ENCODE data around the gene RAP1GAP2.
"Not testable (repeated sequence)": the region's sequence is repeated elsewhere in the genome, so short reads cannot be mapped to it uniquely, and the experiment has no call there.

Gene RAP1GAP2

DNA sequence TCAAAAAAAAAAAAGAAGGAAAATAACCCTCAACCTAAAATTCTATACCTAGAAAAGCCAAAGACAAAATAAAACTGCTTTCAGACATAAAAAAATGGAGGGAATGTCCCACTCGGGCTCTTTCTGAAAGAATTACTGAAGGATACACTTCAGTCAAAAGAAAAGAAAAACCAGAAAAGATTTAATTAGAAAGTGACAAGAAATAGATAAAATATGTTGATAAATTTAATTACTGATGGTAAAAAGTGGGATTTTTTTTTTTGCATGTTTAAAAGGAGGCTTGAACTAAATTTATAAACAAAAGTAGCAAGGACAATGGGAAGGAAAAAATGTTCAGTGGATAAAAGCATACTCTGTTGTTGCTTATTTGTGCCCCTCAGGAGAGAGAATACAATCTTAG, 178.1 kb downstream of the RAP1GAP2 start:
- ATAC-seq: no peak

DNA sequence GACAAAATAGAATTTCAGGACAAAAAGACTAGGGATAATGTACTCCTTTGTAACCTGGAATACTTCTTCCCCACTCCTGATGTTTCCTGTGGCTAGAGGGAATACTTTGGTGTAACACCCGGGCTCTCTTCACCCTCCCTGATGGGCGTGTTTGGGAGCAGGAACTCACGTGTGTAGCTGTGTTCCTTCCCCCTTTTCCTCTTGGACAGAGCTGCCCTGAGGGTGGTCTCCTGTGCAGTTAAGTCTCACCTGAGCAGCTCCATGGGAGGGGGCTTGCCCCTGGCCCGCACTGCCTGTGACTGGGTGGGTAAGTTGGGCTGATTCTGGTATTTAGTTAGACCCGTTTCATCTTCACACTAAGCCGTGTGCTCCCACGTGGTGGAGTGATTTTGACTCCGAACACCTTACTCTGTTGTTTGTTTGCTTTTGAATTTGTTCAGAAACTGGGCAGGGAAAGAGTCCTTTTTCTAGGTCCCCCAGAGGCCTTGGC, 179.3 kb downstream of the RAP1GAP2 start:
- no peak for ATAC-seq

DNA sequence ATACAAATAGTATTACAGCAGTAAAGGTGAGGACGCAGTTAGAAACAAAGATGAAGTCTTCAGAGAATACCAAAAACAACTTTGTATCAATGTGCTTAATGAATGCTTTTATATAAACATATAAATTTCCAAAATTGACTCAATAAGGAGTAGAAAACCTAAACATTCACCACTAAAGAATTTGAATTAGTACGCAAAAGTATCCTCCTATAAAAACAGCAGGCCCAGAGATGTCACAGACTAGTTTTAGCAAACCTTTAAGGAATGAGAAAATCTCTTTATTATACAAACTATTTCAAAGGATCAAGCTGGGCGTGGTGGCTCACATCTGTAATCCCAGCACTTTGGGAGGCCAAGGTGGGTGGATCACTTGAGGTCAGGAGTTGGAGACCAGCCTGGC, 180.9 kb downstream of the RAP1GAP2 start:
- ATAC-seq: no peak

DNA sequence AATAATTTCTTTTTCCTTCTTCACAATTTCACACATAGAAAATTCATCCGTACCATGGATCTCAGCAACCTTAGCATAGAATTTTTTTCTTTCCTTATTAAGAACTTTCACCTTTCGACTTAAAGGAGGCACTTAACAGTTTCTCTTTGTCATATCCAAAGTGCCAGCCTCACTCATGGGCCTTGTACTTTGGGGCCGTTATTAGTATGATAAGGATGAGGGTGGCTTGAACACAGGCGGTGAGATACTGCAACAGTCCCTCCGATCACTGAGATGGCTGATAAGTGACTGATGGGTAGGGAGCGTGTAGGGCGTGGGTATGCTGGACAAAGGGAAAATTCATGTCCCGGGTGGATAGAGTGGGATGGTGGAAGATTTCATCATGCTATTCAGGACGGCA, 181.9 kb downstream of the RAP1GAP2 start:
- no peak for ATAC-seq

DNA sequence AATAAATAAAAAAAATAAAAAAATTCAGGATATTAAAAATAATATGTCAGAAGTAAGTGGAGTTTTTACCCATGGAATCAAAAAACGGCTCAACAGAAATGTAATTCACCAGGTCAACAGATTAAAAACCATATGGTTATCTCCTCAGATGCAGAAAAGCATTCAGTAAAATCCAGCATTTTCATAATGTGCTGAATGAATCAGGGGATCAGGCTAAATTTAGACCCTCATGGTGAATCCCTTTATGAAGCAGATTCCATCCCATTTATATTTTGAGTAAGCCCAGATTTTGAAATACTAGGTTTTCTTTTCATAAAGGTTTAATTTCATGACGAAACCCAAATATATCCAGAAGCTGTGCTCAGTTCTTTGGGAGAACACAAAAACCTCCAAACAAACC, 182.8 kb downstream of the RAP1GAP2 start:
- ATAC-seq: no peak

DNA sequence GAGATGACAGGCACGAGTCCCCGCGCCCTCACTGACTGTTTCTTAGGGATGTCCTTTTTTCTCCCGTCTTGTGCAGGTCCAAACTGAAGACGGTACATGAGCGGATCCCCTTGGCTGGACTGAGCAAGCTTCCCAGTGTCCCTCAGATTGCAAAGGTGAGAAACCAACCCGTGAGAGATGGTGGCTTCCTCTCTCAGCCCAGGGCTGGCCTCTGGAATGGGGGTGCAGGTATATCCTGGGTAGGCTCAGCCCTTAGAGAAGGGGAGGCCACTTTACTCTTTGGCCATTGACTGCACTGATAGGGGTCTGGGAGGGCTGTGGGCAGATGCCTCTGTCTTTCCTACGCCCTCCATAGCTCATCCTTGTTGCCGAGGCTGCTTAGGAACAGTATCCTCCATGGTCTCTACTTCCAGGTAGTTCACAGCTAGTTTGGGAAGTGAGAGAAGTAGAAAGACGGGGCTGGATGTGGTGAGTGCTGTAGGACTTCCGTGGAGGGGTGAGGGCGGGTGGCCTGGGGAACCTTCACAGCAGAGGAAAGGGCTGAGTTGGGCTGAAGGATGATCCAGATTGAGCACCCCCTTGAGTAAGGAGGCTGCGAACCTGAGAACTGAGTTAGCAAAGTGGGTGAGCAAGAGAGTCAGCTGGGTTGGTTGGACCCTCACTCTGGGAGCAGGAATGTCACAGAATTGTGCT, 184.1 kb downstream of the RAP1GAP2 start:
- ATAC-seq: no peak

DNA sequence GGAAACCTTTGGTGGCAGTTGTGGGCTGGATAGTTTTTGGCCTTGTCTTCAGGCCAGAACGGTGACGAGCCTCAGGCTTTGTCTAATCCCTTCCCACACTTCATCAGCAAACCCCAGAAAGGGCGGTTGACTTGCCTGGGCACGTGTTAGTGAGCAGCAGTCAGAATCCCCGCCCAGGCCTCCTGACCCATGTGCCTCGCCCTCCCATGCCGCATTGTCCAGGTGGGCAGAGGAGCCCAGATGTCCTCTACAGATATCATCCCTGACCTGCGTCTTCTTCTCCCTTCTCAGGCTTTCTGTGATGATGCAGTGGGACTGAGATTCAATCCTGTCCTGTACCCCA, 184.6 kb downstream of the RAP1GAP2 start:
- no peak for ATAC-seq

DNA sequence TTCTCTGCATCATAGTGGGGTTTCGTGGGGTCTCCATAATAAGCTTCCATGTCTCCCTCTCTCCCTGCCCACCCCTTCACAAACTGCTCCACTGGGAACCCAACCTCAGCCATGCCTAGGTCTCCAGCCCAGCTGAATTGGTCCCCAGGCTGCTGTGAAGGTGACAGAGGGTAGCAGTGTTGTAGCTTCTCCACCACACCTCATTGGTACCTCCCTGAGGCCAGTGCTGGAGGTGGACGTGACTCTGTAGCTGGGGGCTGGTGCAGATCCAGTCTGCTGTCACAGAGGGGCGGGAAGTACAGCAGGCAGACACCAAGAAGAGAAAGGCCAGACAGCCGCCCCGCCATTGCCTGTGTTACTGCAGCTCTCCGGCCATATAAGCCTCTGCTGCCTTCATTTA, 185.1 kb downstream of the RAP1GAP2 start:
- no peak for ATAC-seq

DNA sequence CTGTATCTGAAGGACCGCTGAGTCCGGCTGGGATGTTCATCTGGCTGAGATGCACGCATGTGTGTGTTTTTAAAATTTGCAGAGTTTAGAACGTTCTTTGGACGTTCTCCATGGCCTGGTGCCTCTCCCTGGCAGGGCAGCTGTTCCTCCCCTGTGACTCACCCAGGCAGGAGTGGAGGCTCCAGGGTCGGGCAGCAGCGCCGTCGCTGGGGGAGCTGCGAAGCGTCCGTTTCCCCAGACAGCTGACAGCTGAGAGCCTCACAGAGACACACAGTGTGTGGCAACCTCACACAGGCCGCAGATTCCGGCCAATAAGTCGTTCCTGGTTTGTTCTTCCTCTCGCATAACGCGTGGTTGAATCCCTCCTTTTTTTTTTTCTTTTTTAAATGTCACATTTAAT, 186.6 kb downstream of the RAP1GAP2 start:
- ATAC-seq: no peak

DNA sequence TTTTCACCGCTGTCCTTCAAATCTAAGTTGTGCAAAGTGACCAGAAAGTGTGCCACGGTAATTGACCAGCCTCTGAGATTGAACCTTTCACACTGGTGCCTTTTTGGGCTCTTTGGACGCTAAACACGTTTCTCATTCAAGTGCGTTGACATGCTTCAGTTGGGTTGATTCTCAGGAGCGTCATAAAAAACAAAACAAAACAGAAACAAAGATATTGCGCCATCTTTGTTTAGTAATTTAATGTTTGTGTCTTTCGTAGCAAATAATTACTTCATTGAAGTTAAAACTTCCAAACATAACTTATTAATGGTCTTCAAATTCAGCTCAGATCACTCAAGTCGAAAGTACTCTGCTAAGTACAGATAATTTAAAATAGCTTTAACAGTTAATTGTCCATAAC, 187.0 kb downstream of the RAP1GAP2 start:
- no peak for ATAC-seq

DNA sequence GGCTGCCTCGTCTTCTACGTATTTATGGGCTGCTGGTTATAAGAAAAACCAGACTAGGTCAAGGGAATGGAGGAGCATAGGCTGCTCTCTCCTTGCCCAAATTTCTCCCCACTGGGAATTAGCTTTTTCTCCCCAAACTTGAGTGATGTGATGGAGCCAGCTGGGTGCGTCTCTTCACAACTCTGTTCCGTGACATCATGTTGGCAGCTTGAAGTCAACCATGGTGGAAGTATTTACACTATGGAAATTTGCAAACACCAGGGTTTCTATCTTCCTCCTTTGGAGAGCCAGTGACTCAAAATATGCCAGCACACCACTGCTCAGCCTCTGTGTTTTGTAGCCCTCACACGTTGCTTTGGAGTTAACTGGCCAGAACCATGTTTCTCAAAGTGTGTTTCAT, 189.1 kb downstream of the RAP1GAP2 start:
- ATAC-seq: no peak

DNA sequence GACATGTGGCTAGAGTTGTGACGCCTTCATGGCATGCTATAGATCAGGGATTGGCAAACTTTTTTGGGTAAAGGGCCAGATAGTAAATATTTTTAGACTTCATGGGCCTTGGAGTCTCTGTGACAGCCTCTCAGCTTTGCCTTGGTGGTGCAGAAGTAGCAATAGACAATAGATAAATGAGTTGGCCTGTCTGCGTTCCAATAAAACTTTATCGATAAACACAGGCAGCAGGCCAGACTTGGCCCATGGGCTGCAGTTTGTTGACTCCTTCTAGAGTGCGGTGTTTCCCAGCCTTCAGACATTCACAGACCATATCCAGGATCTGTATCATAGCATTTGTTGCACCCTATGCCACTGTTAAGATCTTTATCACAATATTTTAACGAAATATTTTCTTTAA, 190.7 kb downstream of the RAP1GAP2 start:
- ATAC-seq: no peak

DNA sequence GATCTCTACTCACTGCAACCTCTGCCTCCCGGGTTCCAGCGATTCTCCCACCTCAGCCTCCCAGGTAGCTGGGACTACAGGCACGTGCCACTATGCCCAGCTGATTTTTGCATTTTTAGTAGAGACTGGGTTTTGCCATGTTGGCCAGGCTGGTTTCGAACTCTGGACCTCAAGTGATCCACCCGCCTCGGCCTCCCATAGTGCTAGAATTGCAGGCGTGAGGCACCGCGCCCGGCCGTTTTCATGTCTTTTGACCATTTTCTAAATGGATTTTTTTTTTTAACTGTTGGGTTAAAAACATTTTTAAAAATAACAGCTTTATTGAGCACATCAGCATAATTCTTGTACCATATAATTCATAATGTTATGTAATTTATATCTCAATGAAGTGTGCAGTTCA, 193.2 kb downstream of the RAP1GAP2 start:
- not testable (repeated sequence) for ATAC-seq

DNA sequence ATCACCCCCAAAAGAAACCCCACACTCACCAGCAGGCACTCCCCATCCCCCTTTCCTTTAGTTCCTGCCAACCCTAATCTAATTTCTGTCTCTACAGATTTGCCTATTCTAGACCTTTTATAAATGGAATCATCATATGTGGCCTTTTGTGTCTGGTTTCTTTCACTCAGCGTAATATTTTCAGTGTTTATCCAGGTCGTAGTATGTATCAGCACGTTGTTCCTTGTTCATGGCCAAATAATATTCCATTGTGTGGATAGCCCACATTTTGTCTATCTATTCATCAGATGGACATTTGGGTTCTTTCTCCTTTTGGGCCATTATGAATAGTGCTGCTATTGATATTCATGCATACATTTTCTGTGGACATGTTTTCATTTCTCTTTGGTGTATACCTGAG, 193.6 kb downstream of the RAP1GAP2 start:
- no peak for ATAC-seq

DNA sequence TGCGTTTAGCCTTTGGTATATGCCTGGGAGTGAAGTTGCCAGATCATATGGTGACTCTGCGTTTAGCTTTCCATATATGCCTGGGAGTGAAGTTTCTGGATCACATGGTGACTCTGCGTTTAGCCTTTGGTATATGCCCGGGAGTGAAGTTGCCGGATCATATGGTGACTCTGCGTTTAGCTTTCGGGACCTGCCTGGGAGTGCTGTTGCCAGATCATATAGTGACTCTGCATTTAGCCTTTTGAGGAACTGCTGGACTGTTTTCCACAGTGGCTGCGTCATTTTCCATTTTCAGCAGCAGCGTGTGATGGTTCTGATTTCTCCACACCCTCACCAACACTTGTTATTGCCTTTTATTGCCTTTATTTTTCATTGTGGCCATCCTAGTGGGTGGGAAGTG, 194.2 kb downstream of the RAP1GAP2 start:
- ATAC-seq: no peak

DNA sequence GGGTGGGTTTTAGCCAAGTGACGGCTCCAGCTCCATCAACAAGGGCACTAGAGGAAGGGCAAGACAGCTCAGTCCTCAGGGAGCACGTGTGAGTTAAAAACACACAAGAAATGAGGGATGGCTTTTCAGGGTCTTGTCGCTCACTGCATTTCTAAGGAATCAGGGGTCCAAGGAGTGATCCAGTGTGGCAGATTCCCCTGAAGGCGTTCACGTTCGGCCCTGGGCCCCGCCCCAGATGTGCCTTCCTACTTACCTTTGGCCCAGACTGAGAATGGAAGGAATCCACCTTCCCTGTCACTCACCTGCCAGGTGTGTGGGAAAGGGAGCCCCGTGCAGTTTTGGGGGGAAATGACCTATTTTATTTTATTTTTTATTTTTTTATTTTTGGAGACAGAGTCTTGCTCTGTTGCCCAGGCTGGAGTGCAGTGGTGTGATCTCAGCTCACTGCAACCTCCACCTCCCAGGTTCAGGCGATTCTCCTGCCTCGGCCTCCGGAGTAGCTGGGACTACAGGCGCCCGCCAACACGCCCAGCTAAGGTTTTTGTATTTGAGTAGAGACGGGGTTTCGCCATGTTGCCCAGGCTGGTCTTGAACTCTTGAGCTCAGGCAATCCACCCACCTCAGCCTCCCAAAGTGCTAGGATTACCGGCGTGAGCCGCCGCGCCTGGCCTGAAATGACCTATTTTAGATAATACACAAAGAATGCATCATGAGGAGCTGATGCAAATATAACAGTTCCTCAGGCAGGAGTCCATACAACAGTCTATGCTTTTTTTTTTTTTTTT, 195.3 kb downstream of the RAP1GAP2 start:
- ATAC-seq: not testable (repeated sequence)

DNA sequence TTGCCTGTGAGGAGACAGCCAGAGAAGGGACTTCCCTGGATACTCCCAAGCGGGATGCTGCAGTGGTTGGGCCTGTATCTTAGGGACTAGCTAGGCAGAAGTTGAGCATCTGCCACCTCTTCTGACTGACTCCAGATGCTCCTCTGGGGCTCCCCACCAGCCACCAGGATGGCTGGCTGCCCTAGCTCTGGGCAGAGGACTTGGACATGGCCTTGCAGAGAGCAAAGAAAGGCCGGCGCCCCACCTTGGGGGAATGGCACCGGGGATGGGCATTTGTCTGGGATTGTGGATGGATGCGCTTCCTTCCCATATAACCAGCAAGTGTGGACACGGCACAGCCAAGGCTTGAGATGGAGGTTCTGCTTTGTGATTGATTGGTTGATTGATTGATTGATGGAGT, 198.2 kb downstream of the RAP1GAP2 start:
- ATAC-seq: no peak

DNA sequence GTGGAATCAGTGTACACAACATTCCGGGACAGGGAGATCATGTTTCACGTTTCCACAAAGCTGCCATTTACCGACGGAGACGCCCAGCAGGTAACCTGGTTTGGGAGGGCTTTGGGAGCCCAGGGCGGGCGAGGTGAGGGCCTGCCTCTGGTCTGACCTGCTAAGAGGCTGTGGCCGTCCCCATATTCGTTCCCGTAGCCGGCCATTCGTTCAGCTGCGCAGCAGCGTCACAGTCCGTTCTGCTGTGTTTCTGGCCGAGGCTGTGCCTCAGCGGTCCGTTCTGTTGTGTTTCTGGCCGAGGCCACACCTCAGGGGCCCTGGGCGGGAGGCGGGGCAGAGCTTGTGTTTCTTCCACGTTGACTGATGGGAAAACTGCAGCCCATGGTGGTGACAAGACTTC, 199.1 kb downstream of the RAP1GAP2 start:
- ATAC-seq: no peak

DNA sequence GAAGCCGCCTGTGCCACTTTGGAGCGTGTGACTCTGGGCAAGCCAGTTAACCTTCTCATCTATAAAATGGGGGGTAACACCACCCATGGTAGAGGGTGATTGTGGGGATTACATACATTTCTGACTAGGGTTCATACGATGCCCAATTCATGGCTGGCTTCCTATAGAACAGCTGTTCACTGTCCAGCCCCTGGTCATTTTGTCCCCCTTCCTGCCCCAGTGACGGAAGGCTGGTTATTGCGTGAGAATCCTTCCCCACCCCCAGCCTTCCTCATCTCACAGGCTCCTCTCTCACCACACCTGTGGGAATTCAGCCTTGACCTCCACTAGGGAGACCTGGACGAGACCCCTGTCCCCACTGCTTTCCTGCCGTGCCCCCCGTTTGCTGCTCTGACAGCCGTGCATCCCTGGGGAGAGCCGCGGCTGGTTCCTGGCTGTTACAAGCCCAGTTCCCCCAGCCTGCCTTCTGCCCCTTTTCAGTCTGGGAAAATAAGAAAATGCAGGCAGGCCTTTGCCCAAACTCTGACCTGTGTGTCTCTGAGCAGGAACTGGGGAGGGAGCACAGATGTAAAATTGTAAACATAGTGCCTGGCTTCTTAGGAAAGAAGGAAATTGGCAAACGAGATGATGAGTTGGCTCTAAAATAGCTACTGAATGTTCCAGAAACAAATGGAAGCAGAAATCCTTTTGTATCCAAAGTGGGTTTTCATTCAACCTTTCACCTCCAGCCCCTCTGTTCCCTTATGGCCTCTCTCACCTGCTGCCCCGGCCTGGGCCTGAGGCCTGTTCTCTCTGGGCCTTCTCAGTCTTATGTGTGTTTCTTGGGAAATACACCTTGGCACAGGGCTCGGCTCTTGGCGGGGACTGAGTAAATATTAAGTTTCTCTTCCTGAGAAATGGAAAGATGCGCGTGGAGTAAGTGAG, 199.9 kb downstream of the RAP1GAP2 start:
- no peak for ATAC-seq

DNA sequence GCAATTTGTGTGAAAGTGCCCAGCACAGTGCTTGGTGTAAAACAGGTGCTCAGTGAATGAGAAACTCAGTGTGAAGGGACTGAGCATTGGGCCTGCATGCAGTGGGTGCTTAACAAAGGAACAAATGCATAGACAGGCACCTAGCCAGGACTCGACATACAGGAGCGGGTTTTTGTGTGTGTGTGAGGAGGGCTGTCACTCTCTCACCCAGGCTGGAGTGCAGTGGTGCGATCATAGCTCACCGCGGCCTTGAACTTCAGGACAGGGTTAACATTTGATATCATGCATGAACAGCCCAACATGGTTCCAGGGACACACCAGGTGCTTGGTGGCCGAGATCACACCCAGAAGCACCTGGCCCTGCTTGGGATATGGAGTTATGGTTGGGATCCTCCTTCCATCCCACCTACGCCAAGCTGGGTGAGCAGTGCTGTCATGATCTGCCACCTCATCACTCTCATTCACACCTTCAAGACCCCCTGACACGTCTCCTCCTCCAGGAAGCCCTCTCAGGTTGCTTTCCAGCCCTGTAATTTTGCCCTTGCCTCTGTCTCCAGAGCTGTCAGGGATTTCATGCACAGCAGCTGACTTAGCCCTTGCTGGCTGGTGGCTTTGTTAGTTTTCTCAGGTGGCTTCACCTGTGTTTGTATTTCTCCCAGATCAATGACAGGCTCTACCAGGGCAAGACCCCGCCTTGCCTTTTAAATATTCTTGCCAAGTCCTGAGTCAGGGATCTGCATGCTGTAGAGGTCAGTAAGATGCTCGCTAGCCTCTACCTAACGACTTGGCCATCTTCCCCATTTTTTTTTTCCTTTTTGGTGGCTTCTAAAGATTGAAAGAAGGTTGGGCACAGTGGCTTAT, 200.8 kb downstream of the RAP1GAP2 start:
- ATAC-seq: no peak

DNA sequence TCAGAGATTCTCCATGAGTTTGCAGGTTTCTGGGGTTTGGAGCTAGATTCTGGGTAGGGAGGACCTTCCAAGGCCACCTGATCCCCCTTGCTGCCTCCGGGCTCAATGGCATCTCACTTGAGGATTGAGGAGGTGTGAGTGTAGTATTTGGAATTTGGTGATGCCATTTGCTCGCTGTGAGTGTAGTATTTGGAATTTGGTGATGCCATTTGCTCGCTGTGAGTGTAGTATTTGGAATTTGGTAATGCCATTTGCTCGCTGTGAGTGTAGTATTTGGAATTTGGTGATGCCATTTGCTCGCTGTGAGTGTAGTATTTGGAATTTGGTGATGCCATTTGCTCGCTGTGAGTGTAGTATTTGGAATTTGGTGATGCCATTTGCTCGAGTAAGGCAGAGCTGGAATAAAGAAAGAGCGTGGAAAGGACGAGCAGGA, 202.2 kb downstream of the RAP1GAP2 start:
- ATAC-seq: not testable (repeated sequence)
